Stomach smooth muscle (tissue), 2 donors: ENCODE results near the gene CCNL1.

Experiments used
- H3K27ac ChIP-seq: one replicate; pipeline ENCODE4 v1.7.0; 2013; ENCODE audit warnings: mild to moderate bottlenecking, low read length, inconsistent platforms
- H3K27me3 ChIP-seq, 2 donors: one replicate each; pipeline ENCODE4 v1.7.0; 2013; ENCODE audit warnings: low read length in 2 of 2; ENCODE audit not compliant: insufficient read depth in 2 of 2, control insufficient read depth in 1 of 2
- H3K36me3 ChIP-seq, 2 donors: one replicate each; pipeline ENCODE4 v1.7.0; 2013; ENCODE audit warnings: low read length in 2 of 2; ENCODE audit not compliant: control insufficient read depth in 2 of 2, insufficient read depth in 2 of 2
- H3K4me1 ChIP-seq: one replicate; pipeline ENCODE4 v1.7.0; 2013; ENCODE audit warnings: low read length; ENCODE audit not compliant: control insufficient read depth, insufficient read depth
- H3K4me3 ChIP-seq, 2 donors: one replicate each; pipeline ENCODE4 v1.7.0; 2013; ENCODE audit warnings: low read length in 2 of 2
- H3K9ac ChIP-seq, 2 donors: one replicate each; pipeline ENCODE4 v1.7.0; 2013; ENCODE audit warnings: low read length in 2 of 2, mild to moderate bottlenecking in 1 of 2
- H3K9me3 ChIP-seq, 2 donors: one replicate each; pipeline ENCODE4 v1.7.0; 2013; ENCODE audit warnings: low read length in 2 of 2; ENCODE audit not compliant: control insufficient read depth in 2 of 2
- donor health status: healthy.
- donor health status: Pancreatic carcinoma.

Gene CCNL1

GRCh38 chr3:157101486-157101885 is 58.5 kb downstream of the CCNL1 start:
- Histone ChIP-seq H3K4me1 (peaks cover 11% of the 10 kb centered on the region), H3K27me3 (no peaks in the 10 kb centered on the region), H3K9me3 (no peaks in the 10 kb centered on the region), H3K9ac (no peak overlapping the region), H3K4me3 (no peak overlapping the region), H3K36me3 (no peaks in the 10 kb centered on the region), H3K27ac (no peak overlapping the region)

GRCh38 chr3:157100608-157101396 is 59.1 kb downstream of the CCNL1 start:
- Histone ChIP-seq H3K27ac (no peak overlapping the region), H3K9me3 (no peaks in the 10 kb centered on the region), H3K27me3 (no peaks in the 10 kb centered on the region), H3K36me3 (no peaks in the 10 kb centered on the region), H3K4me1 (peaks cover 11% of the 10 kb centered on the region), H3K4me3 (no peak overlapping the region), H3K9ac (no peak overlapping the region)

DNA sequence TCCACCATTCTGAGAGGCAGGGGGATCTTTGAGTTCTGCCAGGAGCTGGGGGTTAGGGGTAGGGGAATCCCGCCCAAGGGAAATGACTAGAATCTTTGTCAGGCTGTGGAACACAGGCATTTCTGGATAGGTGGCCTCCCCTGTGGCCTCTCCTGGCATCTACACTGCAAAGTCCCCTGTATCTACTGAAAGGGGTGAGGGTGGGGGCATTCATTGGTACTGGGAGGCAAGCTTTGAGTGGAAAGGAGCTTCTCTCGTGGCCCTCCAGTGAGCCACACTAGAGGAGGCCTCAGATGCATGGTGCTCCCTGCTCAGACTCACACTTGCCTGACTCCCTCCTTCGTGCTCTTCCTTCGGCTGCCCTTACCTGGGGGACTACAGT is 59.9 kb downstream of the CCNL1 start:
- H3K4me3 ChIP-seq: no peak overlapping the region
- no peaks in the 10 kb centered on the region for H3K9me3 ChIP-seq
- H3K27ac ChIP-seq: no peak overlapping the region
- H3K36me3 ChIP-seq: no peaks in the 10 kb centered on the region
- H3K4me1 ChIP-seq: peaks cover 11% of the 10 kb centered on the region
- no peaks in the 10 kb centered on the region for H3K27me3 ChIP-seq
- no peak overlapping the region for H3K9ac ChIP-seq

DNA sequence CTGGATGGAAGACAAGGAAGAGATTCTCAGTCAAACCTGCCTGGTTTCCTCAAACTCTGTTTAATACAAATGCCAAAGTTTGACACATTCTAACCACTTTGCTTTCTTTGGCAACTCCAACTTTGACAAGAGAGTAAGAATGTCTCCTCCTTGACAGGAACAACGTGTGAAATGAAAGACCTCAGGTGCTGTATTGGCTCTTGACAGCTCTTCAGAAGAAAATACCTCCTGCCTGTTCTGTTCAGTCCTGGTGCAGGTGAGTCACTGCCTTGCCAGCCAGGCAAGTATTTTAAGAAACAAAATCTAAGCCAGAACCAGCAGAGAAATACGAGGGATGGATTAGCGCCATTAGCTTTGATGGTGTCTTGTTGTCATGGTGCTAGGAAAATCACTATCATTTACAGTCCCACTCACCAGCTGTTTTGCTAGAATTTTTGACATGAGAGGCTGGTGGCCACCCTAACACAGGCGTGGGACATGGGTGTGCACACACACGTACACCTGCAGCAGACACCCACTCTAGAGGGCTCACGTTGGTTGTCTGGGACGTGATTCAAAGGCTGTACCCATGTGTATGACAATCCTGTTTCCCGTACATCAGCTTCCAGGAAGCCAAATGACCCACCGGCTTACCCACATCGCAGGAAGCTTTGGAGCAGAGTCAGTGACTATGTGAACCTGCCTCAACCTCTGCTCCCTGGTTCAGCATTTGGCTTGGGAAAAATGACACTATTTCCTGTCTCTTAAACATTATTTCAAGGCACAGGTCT is 60.4 kb downstream of the CCNL1 start:
- Histone ChIP-seq H3K27ac (no peak overlapping the region), H3K4me3 (no peak overlapping the region), H3K9me3 (no peaks in the 10 kb centered on the region), H3K27me3 (no peaks in the 10 kb centered on the region), H3K9ac (no peak overlapping the region), H3K4me1 (peaks cover 11% of the 10 kb centered on the region), H3K36me3 (no peaks in the 10 kb centered on the region)

GRCh38 chr3:157098823-157099185 is 61.1 kb downstream of the CCNL1 start:
- Histone ChIP-seq H3K4me1 (peaks cover 11% of the 10 kb centered on the region), H3K36me3 (no peaks in the 10 kb centered on the region), H3K27me3 (no peaks in the 10 kb centered on the region), H3K9ac (no peak overlapping the region), H3K9me3 (no peaks in the 10 kb centered on the region), H3K4me3 (no peak overlapping the region), H3K27ac (no peak overlapping the region)

- Histone ChIP-seq H3K27me3 (no peaks in the 10 kb centered on the region), H3K4me3 (no peak overlapping the region), H3K9me3 (no peaks in the 10 kb centered on the region), H3K4me1 (peaks cover 11% of the 10 kb centered on the region), H3K27ac (no peak overlapping the region), H3K36me3 (no peaks in the 10 kb centered on the region), H3K9ac (no peak overlapping the region)
Observed at GRCh38 chr3:157098121-157098822, 61.7 kb downstream of the CCNL1 start.
